Parathyroid adenoma (tissue), 2 donors: Measurements from ENCODE around the gene FSD1.

Source experiments
- H2AFZ ChIP-seq: fragments of 300-600 bp; sonication (generic); one replicate; pipeline ENCODE4 v1.7.0; 2017; ENCODE audit warnings: antibody characterized with exemption, mild to moderate bottlenecking
- H3K27ac ChIP-seq: fragments of 300-600 bp; sonication (generic); one replicate; pipeline ENCODE4 v1.7.0; 2017
- H3K27me3 ChIP-seq: fragments of 300-600 bp; sonication (generic); one replicate; pipeline ENCODE4 v1.7.0; 2017; ENCODE audit warnings: low read length; ENCODE audit not compliant: control insufficient read depth, insufficient read depth
- H3K36me3 ChIP-seq: fragments of 300-600 bp; sonication (generic); one replicate; pipeline ENCODE4 v1.7.0; 2017; ENCODE audit warnings: low read length; ENCODE audit not compliant: control insufficient read depth, insufficient read depth
- H3K4me1 ChIP-seq: fragments of 300-600 bp; sonication (generic); one replicate; pipeline ENCODE4 v1.7.0; 2017; ENCODE audit warnings: control low read depth
- H3K4me2 ChIP-seq: fragments of 300-600 bp; sonication (generic); one replicate; pipeline ENCODE4 v1.7.0; 2017; ENCODE audit warnings: low read length
- H3K4me3 ChIP-seq: fragments of 300-600 bp; sonication (generic); one replicate; pipeline ENCODE4 v1.7.0; 2017; ENCODE audit warnings: low read depth, low read length
- H3K79me2 ChIP-seq: fragments of 300-600 bp; sonication (generic); one replicate; pipeline ENCODE4 v1.7.0; 2017; ENCODE audit warnings: control low read depth
- H3K9ac ChIP-seq: fragments of 300-600 bp; sonication (generic); one replicate; pipeline ENCODE4 v1.7.0; 2017; ENCODE audit warnings: mild to moderate bottlenecking
- H3K9me3 ChIP-seq: fragments of 300-600 bp; sonication (generic); one replicate; pipeline ENCODE4 v1.7.0; 2017; ENCODE audit warnings: low read length; ENCODE audit not compliant: control insufficient read depth
- TF ChIP-seq, protein P1 (sequence below): fragments of 300-600 bp; sonication (generic); IDR thresholded peaks from one replicate; pipeline ENCODE4 v1.7.0; 2017; ENCODE audit warnings: antibody characterized with exemption, mild to moderate bottlenecking
- donor health status: primary hyperparathyroidism.

Gene FSD1

DNA sequence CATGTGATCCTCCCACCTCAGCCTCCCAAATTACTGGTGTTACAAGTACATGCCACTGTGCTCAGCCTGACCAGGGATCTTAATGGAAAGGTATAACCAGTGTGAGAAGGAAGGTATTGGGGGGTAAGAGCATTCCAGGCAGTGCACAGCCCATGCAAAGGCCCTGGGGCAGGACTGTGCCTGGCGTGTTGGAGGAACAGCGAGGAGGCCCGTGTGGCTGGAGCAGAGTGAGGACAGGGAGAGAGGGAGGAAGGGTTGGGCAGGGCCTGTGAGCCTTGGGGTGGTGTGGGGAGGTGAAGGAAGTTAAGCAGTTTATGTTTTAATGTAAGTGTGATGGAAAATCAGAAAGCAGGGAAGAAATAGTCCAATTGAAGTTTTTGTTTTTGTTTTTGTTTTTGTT lies 3.8 kb upstream of the FSD1 start:
- H3K27me3 ChIP-seq: no peaks in the 10 kb centered on the region
- TF ChIP-seq, protein P1, sequence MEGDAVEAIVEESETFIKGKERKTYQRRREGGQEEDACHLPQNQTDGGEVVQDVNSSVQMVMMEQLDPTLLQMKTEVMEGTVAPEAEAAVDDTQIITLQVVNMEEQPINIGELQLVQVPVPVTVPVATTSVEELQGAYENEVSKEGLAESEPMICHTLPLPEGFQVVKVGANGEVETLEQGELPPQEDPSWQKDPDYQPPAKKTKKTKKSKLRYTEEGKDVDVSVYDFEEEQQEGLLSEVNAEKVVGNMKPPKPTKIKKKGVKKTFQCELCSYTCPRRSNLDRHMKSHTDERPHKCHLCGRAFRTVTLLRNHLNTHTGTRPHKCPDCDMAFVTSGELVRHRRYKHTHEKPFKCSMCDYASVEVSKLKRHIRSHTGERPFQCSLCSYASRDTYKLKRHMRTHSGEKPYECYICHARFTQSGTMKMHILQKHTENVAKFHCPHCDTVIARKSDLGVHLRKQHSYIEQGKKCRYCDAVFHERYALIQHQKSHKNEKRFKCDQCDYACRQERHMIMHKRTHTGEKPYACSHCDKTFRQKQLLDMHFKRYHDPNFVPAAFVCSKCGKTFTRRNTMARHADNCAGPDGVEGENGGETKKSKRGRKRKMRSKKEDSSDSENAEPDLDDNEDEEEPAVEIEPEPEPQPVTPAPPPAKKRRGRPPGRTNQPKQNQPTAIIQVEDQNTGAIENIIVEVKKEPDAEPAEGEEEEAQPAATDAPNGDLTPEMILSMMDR: no peak
- no peak overlapping the region for H3K9ac ChIP-seq
- no peaks in the 10 kb centered on the region for H3K4me1 ChIP-seq
- H3K79me2 ChIP-seq: no peaks in the 10 kb centered on the region
- H2AFZ ChIP-seq: no peak overlapping the region
- H3K9me3 ChIP-seq: no peaks in the 10 kb centered on the region
- no peak overlapping the region for H3K4me3 ChIP-seq
- no peaks in the 10 kb centered on the region for H3K36me3 ChIP-seq
- no peak overlapping the region for H3K27ac ChIP-seq
- H3K4me2 ChIP-seq: no peak overlapping the region

DNA sequence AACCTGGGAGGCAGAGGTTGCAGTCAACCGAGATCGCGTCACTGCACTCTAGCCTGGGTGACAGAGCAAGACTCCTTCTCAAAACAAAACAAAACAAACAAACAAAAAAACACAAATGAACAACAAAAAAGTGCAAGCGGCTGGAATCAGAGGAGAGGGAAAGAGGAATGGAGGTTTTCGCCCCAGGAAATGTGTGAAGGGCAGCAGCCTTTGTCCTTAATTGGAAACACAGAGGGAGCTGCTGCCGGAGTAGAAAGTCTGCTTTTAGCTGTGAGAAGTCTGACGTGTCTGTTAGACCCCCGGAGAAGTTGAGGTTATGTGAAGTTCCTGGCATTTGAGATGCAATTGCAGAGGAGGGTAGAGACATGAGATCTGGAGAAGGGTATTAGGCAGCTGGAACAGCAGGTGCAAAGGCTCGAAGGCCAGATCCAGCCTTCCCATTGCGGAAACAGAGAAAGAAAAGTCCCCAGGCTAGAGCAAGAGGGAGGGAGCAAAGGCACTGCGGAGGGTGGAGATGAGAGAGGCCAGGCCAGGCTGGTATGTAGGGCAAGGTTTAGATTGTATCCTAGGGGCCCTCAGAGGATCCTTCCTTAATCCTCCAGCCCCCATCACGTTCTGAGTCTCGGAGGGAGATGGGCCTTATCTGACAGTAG lies 2.7 kb upstream of the FSD1 start:
- Histone ChIP-seq H3K4me2 (no peak overlapping the region), H3K4me1 (no peaks in the 10 kb centered on the region), H3K36me3 (no peaks in the 10 kb centered on the region), H3K79me2 (no peaks in the 10 kb centered on the region), H3K9ac (no peak overlapping the region), H3K4me3 (no peak overlapping the region), H2AFZ (no peak overlapping the region), H3K27ac (no peak overlapping the region), H3K27me3 (no peaks in the 10 kb centered on the region), H3K9me3 (no peaks in the 10 kb centered on the region)
- TF ChIP-seq, protein P1: no peak

DNA sequence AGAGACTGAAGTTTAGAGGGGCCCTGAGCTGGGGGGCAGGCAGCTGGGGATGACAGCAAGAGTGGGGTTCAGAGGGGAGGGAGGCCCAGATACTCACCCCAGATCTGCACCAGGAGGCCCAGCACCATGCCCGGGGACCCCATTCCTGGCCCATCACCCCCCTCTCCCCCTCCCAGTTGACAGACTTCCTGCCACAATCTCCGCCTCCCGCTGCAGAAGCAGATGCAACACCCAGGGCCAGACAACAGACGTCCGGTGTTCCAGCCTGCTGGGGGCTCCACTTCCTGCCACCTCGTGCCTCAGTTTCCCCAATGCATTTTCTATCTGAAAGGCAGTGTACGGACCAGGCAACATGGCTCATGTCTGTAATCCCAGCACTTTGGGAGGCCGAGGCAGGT lies 2.2 kb upstream of the FSD1 start, which contains the start of gene TMIGD2:
Gene TMIGD2, minus strand, starts transcription at position 147 of the 398 bp plus-strand sequence. Its CDS starts 4 bp downstream, at position 143.
- Histone ChIP-seq H3K9me3 (no peaks in the 10 kb centered on the region), H2AFZ (no peak within 1 kb of the TSS), H3K27me3 (no peaks in the 10 kb centered on the region), H3K4me2 (no peak within 1 kb of the TSS), H3K4me3 (no peak within 1 kb of the TSS), H3K79me2 (no peaks in the 10 kb centered on the region), H3K4me1 (no peaks in the 10 kb centered on the region), H3K36me3 (no peaks in the 10 kb centered on the region), H3K9ac (no peak within 1 kb of the TSS), H3K27ac (no peak within 1 kb of the TSS)
- TF ChIP-seq, protein P1: no peak

DNA sequence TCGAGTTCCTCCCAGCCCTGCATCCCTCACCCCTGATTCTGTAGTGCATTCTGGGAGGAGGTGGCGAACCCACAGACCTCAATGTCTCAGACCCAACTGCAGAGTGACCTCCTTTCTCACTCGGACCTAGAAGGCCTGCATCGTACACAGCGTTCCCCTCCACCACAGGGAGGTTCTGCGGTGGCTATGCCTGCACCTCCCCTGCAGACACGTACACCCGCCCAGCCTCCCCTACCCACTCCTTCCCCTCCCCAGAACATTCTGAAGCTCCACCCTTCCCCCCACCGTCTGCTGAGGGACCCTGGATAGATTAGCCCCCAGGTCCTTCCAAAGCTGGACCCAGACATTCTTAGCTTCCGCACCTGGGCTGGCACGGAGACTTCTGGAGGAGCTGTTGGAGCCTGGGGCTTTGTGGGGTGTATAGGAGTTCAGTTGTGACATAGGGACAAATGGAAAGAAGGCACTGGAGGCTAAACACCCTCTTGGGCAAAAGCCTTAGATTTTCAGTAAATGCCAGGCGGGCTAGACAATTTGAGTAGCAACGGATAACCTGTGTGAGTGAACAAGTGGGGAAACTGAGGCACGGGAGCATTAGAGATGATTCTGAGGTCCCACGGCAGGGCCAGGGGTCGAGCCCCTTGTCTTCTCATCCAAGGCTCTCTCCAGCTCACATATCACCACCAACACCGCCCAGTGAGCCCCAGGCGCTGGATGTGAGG lies 420 bp upstream of the FSD1 start:
- Histone ChIP-seq H3K4me1 (no peaks in the 10 kb centered on the region), H3K9ac (no peak overlapping the region), H3K4me2 (no peak overlapping the region), H3K9me3 (no peaks in the 10 kb centered on the region), H3K79me2 (no peaks in the 10 kb centered on the region), H2AFZ (no peak overlapping the region), H3K4me3 (no peak overlapping the region), H3K27ac (no peak overlapping the region), H3K27me3 (no peaks in the 10 kb centered on the region), H3K36me3 (no peaks in the 10 kb centered on the region)
- TF ChIP-seq, protein P1: no peak
